GM12801 (cell line): ENCODE results near the gene ANP32A.

ENCODE experiments used
- CTCF ChIP-seq: IDR thresholded peaks from one replicate; pipeline ENCODE4 v1.5.1; 2011; ENCODE audit warnings: control low read depth; ENCODE audit not compliant: insufficient read length; ENCODE audit errors: extremely low read depth

Gene ANP32A

GRCh38 chr15:68844856-68845550 is 24.3 kb upstream of the ANP32A start:
- TF ChIP-seq CTCF = no peak

DNA sequence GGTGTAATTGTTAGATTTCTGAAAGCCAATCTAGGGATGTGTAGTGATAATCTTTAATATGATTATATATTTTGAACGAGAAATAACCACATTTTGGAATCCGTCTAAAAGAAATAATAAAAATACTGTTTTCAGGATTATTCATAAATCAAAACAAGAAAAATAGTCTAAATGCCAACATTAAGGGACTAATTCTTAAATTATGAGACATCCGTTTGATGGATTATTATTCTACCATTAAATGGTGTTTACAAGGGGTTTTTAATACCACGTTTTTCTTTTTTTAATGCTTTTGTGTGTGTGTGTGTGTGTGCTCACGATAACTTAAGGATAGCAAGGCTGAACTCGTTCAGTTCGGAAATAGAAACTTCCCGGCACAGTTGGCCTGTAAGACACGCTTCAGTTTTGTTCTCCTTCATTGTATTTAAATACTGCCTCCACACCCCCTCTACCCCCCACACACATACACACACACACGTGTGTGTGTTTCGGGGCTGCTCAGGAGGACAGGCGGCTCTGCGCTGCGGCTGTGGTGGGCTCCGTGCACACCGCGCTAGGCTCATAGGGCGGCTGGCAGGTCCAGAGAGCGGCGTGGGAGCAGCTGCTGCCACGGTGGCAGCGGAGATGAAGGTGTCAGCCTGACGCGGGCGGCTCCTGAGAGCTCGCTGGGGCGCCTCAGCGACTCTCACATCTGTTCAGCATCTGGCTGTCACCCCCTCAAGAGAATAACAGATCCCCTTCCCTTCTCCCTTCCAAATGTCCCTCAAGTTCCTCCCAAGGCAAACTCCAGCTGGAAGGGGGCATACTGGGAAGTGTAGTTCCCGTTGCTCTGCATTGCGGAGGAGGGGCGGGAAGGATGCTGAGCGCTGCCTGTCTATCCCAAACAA is 23.0 kb upstream of the ANP32A start:
- TF ChIP-seq CTCF = no peak

DNA sequence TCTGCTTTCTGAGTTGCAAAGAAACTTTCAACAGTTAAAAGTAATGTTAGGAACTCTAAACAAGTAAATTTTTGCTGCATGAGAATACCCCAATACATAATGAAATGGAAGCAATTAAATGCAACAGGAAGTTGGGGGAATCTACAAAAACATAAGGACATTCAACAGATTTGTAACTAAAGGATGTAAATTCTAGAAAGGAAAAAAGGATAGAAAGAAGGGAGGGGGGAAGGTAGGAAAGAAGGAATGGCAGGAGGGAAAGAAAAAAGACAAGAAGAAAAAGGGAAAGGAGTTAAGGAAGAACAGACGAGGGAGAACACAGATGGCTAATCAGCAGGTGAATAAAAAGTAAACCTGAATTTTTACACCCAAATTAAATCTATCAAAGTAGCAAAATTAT is 22.3 kb upstream of the ANP32A start:
- no peak for TF ChIP-seq CTCF

DNA sequence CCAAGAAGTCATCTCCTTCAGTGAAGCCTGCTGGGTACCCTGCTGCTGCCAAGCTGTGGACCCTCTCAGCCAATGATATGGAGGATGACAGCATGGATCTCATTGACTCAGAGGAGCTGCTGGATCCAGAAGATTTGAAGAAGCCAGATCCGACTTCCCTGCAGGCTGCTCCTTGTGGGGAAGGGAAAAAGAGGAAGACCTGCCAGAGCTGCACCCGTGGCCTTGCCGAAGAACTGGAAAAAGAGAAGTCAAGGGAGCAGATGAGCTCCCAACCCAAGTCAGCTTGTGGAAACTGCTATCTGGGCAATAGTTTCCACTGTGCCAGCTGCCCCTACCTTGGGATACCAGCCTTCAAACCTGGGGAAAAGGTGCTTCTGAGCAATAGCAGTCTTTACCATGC is 13.7 kb upstream of the ANP32A start:
- no peak for TF ChIP-seq CTCF

DNA sequence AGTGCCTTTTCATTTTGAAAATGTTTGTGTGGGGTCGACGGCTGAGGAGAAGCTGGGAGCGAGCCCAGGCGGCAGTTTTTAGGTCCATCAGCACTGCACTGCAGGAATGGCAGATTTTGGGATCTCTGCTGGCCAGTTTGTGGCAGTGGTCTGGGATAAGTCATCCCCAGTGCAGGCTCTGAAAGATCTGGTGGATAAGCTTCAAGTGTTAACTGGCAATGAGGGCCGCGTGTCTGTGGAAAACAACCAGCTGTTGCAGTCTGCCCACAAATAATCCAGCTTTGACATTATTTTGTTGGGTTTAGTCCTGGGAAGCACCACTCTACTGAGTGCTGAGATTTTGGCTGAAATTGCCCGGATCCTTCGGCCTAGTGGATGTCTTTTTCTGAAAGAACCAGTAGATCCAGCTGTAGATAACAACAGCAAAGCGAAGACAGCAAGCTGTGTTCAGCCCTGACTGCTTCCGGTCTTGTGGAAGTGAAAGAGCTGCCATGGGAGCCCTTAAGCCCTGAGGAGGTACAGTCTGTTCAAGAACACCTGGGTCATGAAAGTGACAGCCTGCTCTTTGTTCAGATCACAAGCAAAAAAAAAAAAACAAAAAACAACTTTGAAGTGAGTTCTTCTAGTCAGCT is 13.1 kb upstream of the ANP32A start:
- TF ChIP-seq CTCF = no peak

- no peak for TF ChIP-seq CTCF
These were observed 9.6 kb upstream of the ANP32A start for GRCh38 chr15:68830141-68830785.

GRCh38 chr15:68829068-68829467 is 8.4 kb upstream of the ANP32A start:
- no peak for TF ChIP-seq CTCF
